ENCODE measurements around the gene SLC22A17. TPM values are rescaled to one million over a fixed set of nuclear protein-coding genes. Genes with fewer than 3 reads are reported as not detected.
A peak's percentile ranks its signal among the peaks of the same experiment; 100 is the strongest.

The SLC22A17 gene
- total and polyA plus RNA-seq, 2 of the 13 experiments (the other 11 are each of a cell fraction or from before 2014, with no cell fraction given), result 0.95 to 1.1 TPM

- TF ChIP-seq ETV6 (CRISPR knock-in tag; conservative IDR thresholded peaks at IDR 0.05) (no peak; the same call in 1 of the 2 replicates), ZNF724P (CRISPR knock-in tag; IDR thresholded peaks at IDR 0.05; ENCODE audit: borderline replicate concordance) (peak; percentile 69; the same call in 1 of the 2 replicates), EP300 (IDR thresholded peaks at IDR 0.05; ENCODE audit: low read depth in 2 of 2, low read length in 2 of 2) (no peak), EP300 (CRISPR knock-in tag; IDR thresholded peaks at IDR 0.05; ENCODE audit: borderline replicate concordance) (peak; percentile 34; the same call in 1 of the 2 replicates), ZNF777 (CRISPR knock-in tag; IDR thresholded peaks at IDR 0.05) (no peak), NCOR1 (IDR thresholded peaks at IDR 0.05; ENCODE audit: borderline replicate concordance, low read length) (no peak), GLI4 (CRISPR knock-in tag; IDR thresholded peaks at IDR 0.05; ENCODE audit: borderline replicate concordance) (no peak), PHF20 (CRISPR knock-in tag; IDR thresholded peaks at IDR 0.05) (no peak), ZNF549 (CRISPR knock-in tag; IDR thresholded peaks at IDR 0.05) (no peak), POLR2AphosphoS2 (IDR thresholded peaks at IDR 0.05; ENCODE audit: low read depth, low read length) (peak; percentile 94), HBP1 (CRISPR knock-in tag; IDR thresholded peaks at IDR 0.05; ENCODE audit: low read depth) (no peak), THAP11 (CRISPR knock-in tag; IDR thresholded peaks at IDR 0.05) (no peak; the same call in 1 of the 2 replicates), LRRFIP1 (CRISPR knock-in tag; conservative IDR thresholded peaks at IDR 0.05) (no peak), ZNF513 (CRISPR knock-in tag; conservative IDR thresholded peaks at IDR 0.05) (no peak), SIN3A (IDR thresholded peaks at IDR 0.05; ENCODE audit: borderline replicate concordance, low read depth, low read length) (0 out of 2 replicates have a peak, but pooled peaks have one; percentile 18), RAD21 (CRISPR knock-in tag; IDR thresholded peaks at IDR 0.05) (peak; percentile 42), ZNF749 (CRISPR knock-in tag; IDR thresholded peaks at IDR 0.05; ENCODE audit: borderline replicate concordance) (no peak), ZNF446 (CRISPR knock-in tag; IDR thresholded peaks at IDR 0.05) (no peak), NPAS2 (CRISPR knock-in tag; IDR thresholded peaks at IDR 0.05; ENCODE audit: borderline replicate concordance) (no peak), ZNF839 (CRISPR knock-in tag; IDR thresholded peaks at IDR 0.05; ENCODE audit: borderline replicate concordance) (no peak), IRF9 (CRISPR knock-in tag; IDR thresholded peaks at IDR 0.05; ENCODE audit: borderline replicate concordance) (no peak), SUZ12 (IDR thresholded peaks at IDR 0.05; ENCODE audit: low read depth, low read length) (no peak)
Measured at GRCh38 chr14:23326491-23327332, 26.0 kb downstream of the SLC22A17 start (continued).
